Coronary artery (tissue), 2 donors: ENCODE measurements around the gene NUP210L.
A peak's percentile ranks its signal among the peaks of the same experiment; 100 is the strongest.
"Not testable (repeated sequence)": the region's sequence is repeated elsewhere in the genome, so short reads cannot be mapped to it uniquely, and the experiment has no call there.

ENCODE experiments used
- DNase-seq: peaks from one replicate; pipeline ENCODE4 v3.0.0-alpha.2; 2017; ENCODE audit warnings: low spot score
- H3K27ac ChIP-seq, 2 donors: fragments of 200-600 bp; sonication (generic); one replicate each; pipeline ENCODE4 v1.5.1; 2016 to 2019
- H3K4me3 ChIP-seq: fragments of 200-600 bp; sonication (generic); 2 replicates; pipeline ENCODE4 v1.5.1; 2016; ENCODE audit warnings: mild to moderate bottlenecking, moderate library complexity
- TF ChIP-seq, protein P1 (sequence below): fragments of 200-600 bp; sonication (generic); IDR thresholded peaks from one replicate; pipeline ENCODE4 v1.5.1; 2019; ENCODE audit warnings: antibody characterized with exemption

Gene NUP210L

DNA sequence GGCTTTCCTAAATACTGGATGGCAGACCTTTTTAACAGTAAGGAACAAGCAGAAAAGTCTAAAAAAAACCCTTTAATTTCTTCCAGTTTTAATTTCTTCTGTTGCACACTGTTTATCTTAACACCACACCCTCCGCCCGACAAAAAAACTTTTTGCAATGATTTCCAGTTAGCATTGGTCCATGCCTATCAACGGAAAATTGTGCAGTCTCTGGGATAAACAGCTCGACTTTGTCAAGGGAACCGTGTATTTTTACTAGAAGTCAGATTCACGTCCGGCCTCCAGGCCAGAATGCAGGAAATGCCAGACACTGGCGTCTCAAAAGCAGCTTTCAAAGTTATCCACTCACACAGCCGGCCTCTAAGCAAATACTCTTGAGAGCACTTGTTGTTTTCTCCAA is 378 bp upstream of the NUP210L start:
- Histone ChIP-seq H3K27ac (peak overlapping the region; percentile 65 to 92), H3K4me3 (peak overlapping the region; percentile 33)
- TF ChIP-seq, protein P1, sequence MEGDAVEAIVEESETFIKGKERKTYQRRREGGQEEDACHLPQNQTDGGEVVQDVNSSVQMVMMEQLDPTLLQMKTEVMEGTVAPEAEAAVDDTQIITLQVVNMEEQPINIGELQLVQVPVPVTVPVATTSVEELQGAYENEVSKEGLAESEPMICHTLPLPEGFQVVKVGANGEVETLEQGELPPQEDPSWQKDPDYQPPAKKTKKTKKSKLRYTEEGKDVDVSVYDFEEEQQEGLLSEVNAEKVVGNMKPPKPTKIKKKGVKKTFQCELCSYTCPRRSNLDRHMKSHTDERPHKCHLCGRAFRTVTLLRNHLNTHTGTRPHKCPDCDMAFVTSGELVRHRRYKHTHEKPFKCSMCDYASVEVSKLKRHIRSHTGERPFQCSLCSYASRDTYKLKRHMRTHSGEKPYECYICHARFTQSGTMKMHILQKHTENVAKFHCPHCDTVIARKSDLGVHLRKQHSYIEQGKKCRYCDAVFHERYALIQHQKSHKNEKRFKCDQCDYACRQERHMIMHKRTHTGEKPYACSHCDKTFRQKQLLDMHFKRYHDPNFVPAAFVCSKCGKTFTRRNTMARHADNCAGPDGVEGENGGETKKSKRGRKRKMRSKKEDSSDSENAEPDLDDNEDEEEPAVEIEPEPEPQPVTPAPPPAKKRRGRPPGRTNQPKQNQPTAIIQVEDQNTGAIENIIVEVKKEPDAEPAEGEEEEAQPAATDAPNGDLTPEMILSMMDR = no peak
- DNase-seq = peak; percentile 84

DNA sequence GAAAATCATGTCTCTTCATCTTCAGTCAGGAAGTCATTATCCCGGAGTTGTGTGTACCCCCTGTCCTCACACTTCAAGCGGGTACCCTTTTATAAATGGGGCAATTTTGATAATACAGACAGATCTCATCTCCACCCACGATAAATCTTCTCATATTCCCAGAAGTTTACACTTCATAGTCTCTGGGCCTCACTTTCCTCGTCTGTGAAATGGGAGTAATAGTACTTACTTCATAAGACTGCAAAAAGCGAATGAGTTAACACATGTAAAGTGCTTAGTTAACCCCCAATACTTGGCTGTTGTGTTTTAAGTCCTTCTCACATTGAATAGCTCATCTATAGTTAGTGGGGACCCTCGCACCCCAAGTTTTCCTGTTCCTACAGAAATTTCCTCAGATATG is 820 bp downstream of the NUP210L start:
- peak overlapping the region; percentile 65 to 92 for H3K27ac ChIP-seq
- DNase-seq = no peak
- TF ChIP-seq, protein P1 = no peak
- H3K4me3 ChIP-seq = no peak overlapping the region

DNA sequence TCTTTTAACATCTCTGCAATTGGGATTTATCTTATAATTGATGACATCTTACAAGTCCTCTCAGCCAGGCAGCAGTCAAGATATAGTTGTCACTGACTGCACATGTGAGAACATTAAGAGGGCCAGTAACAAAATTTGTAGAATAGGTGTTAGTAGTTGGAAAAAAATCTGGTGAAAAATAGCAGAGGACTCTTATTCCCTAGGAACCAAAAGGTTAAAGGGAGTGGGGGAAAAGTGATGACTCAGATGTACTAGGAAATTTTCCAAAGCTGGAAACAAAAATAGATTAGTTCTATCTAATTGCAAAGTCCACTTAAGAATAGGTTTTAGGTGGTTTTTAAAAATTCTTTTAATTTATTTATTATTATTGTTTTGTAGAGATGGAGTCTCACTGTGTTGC is 3.6 kb downstream of the NUP210L start:
- Histone ChIP-seq H3K4me3 (no peak overlapping the region), H3K27ac (peak overlapping the region in 1 of 2 donors; percentile 56)
- no peak for DNase-seq
- TF ChIP-seq, protein P1 = no peak

DNA sequence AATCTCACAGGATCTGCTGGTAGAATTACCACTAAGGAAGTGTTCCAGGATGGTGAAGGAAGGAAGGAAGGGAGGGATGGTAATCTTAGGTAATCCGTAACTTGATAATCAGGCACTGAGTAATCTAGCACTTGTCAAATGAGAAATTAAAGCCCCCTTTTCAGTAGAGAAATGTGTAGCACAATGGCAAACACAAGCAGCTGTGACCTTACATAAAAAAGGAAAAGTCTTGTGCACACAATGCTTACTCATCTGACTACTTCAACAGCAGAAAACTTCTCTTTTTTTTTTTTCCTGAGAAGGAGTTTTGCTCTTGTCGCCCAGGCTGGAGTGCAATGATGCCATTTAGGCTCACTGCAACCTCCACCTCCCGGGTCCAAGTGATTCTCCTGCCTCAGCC is 6.1 kb downstream of the NUP210L start:
- TF ChIP-seq, protein P1 = no peak
- Histone ChIP-seq H3K4me3 (no peak overlapping the region), H3K27ac (no peak overlapping the region)
- DNase-seq = no peak

DNA sequence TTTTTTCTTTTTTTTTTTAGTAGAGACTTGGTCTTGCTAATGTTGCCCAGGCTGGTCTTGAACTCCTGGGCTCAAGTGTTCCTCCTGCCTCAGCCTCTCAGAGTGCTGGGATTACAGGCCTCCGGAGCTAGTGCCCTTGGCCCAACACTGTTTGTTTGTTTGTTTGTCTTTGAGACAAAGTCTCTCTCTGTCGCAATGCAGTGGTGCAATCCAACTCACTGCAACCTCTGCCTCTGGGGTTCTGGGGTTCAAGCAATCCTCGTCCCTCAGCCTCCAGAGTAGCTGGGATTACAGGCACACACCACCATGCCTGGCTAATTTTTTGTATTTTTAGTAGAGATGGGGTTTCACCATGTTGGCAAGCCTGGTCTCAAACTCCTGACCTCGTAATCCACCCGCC is 7.4 kb downstream of the NUP210L start:
- not testable (repeated sequence) for H3K27ac ChIP-seq, DNase-seq, H3K4me3 ChIP-seq

DNA sequence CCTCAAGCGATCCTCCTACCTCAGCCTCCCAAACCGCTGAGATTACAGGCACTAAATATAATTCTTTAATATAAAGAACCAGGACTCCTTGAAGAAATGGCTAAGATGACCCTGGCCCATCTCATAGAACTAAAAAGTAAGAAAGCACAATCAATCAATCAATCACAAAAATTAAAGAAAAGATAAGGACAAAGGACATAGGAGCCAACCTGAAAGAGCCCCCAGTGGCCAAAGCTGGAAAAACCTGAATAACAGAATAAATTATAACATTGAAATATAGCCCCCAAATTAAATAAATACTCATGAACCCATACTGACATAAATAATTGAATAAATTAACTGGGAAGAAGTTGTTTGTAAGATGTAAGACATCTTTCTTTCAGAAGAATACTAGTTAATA is 8.9 kb downstream of the NUP210L start:
- no peak for DNase-seq
- no peak overlapping the region for H3K4me3 ChIP-seq
- TF ChIP-seq, protein P1 = no peak
- no peak overlapping the region for H3K27ac ChIP-seq

DNA sequence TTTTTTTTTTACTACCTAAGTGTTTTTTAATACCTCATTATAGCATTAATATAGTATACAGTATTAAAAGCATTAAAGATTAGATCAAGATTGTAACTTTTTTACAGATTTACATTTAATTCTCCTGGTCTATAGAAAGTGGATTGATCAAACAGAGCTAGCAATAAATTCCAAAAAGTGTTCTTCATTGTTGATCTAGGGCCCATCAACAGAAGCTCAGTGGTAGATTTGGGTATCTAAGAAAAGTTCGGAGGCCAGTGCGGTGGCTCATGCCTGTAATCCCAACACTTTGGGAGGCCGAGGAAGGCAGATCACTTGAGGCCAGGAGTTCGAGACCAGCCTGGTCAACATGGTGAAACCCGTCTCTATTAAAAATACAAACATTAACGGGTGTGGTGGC is 12.5 kb downstream of the NUP210L start:
- TF ChIP-seq, protein P1 = no peak
- DNase-seq = no peak
- no peak overlapping the region for H3K4me3 ChIP-seq
- H3K27ac ChIP-seq = no peak overlapping the region

DNA sequence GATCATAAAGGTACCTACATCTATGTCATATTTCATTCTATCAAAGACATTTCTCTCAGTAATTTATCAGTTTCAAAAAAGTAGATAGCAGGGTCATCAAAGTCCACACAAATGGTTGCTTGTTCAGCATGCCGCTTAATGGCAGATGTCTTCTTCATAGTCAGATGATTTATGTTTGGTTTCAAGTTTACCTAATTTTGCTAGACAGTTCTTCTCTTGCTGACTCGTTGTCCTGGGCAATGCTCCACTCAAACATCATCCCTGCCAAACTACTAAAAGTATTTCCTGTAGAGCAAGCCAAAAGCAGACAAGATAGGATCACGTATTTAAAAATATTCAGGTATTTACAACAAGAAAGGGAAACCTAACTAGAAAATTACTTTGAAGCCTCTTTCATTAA is 13.6 kb downstream of the NUP210L start:
- H3K4me3 ChIP-seq = no peak overlapping the region
- TF ChIP-seq, protein P1 = no peak
- DNase-seq = no peak
- no peak overlapping the region for H3K27ac ChIP-seq
